ENCODE data around the gene QRSL1. TPM values are rescaled to one million over a fixed set of nuclear protein-coding genes. Genes with fewer than 3 reads are reported as not detected.

QRSL1 gene
- 7.0 to 8.6 TPM (median 8.1 TPM) in 5 replicates for total RNA-seq (2022; extraction: Qiagen RNA extraction; ENCODE audit: low read depth)

DNA sequence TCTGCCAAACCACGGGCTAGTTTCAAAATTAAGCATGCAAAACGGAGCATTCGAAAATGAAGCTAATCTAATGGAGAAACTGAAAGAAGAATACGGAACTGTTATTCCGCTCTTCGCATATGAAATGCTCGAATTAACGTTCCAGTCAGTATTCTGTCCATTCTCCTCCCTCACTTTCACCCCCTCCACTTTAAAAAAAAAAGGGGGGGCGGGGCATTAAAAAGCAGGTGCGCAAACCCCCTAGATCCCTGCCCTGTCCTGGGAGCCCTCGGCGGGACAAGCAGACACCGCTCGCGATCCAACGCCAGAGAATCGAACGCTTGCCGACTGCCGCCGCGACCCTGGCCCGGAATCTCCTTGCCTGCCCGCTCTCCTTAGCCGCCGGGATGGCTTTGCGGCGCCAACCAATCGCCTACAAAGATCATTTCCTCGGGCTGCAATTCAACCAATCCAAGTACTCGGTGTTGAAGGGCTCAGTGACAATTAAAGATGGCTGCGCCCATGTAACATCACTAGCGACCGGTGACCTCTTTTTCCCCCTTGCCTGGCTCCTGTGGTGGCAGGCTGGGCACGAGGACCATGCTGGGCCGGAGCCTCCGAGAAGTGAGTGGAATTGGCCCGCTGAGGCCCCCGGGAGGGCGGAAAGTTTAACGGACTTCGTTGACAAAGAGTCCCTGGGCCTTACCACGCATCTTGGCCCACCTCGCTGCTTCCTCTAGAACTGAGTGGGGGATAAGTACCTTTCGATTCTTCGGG, at the start of gene QRSL1, which contains the start of gene RTN4IP1:
TSS of gene QRSL1 (plus strand) at position 476 of the 756 bp plus-strand sequence. CDS start at position 580, 104 bp downstream.
TSS of gene RTN4IP1 (minus strand) at position 396 of the 756 bp plus-strand sequence. CDS start 477 bp downstream, outside the sequence.

Other genes starting within 250 kb of the QRSL1 start
- 9.2 to 10.8 TPM (median 10.0 TPM) in 5 replicates for gene RTN4IP1, start 80 bp upstream of the QRSL1 start, total RNA-seq (2022; extraction: Qiagen RNA extraction; ENCODE audit: low read depth)

Measured in A549 treated with GW870086 at 1 μM for 4 hours (cell line).